ENCODE results near the gene TNFRSF18. TPM values are rescaled to one million over a fixed set of nuclear protein-coding genes. Genes with fewer than 3 reads are reported as not detected.
A peak's percentile ranks its signal among the peaks of the same experiment; 100 is the strongest.

TNFRSF18 gene
- polyA plus RNA-seq, 1 donor (not counting 4 experiments of a cell fraction or from before 2014, with no cell fraction given): 0.21 TPM

GRCh38 chr1:1206966-1207531 is 657 bp upstream of the TNFRSF18 start:
- no peak for DNase-seq (ENCODE audit: low read depth, low spot score)
- TF ChIP-seq CTCF (optimal IDR thresholded peaks at IDR 0.05 in 1 of 3, IDR thresholded peaks at IDR 0.05 in 1 of 3, conservative IDR thresholded peaks at IDR 0.05 in 1 of 3; ENCODE audit: extremely low read depth in 1 of 3, insufficient read depth in 2 of 3, low read length in 3 of 3) (no peak), EZH2 (IDR thresholded peaks at IDR 0.05; ENCODE audit: low read length) (no peak)
- H3K27me3 ChIP-seq (ENCODE audit: control insufficient read depth, extremely low read depth, insufficient read depth, low read length): peaks cover 40% of the 10 kb centered on the region
- H3K9me3 ChIP-seq (ENCODE audit: control insufficient read depth, low read depth, low read length): no peaks in the 10 kb centered on the region
- H3K4me1 ChIP-seq (ENCODE audit: control insufficient read depth, extremely low read depth, insufficient read depth, low read length): peaks cover 6% of the 10 kb centered on the region
- no peaks in the 10 kb centered on the region for H4K20me1 ChIP-seq (ENCODE audit: control insufficient read depth, extremely low read depth, insufficient read depth, low read length)
- dilution Hi-C loops (cut with MboI; ENCODE audit: extremely low pct_ligation_motif_present, low sequenced_read_pairs): no loop called here
- no peaks in the 10 kb centered on the region for H3K79me2 ChIP-seq (ENCODE audit: control insufficient read depth, insufficient read depth, low read length)
- no peak for FAIRE-seq
- no peaks in the 10 kb centered on the region for H3K9me1 ChIP-seq (ENCODE audit: control insufficient read depth, extremely low read depth, insufficient read depth, low read length)
- no peak overlapping the region for H3K27ac ChIP-seq (ENCODE audit: control insufficient read depth, insufficient read depth, low read length)
- H3K4me3 ChIP-seq (ENCODE audit: control insufficient read depth in 2 of 3, extremely low read depth in 1 of 3, insufficient read depth in 2 of 3, low read depth in 1 of 3, low read length in 3 of 3): no peak overlapping the region
- peak overlapping the region; percentile 66 for H3K4me2 ChIP-seq (ENCODE audit: control insufficient read depth, extremely low read depth, insufficient read depth, low read depth, low read length)
- no peak overlapping the region for H2AFZ ChIP-seq (ENCODE audit: control insufficient read depth, low read length)
- H3K9ac ChIP-seq (ENCODE audit: control insufficient read depth, extremely low read depth, insufficient read depth, low read length): no peak overlapping the region
- H3K36me3 ChIP-seq (ENCODE audit: control insufficient read depth in 2 of 2, extremely low read depth in 1 of 2, insufficient read depth in 2 of 2, low read length in 2 of 2): no peaks in the 10 kb centered on the region

GRCh38 chr1:1205769-1206375 is 520 bp downstream of the TNFRSF18 start:
- Histone ChIP-seq H3K9me1 (ENCODE audit: control insufficient read depth, extremely low read depth, insufficient read depth, low read length) (no peaks in the 10 kb centered on the region), H3K27me3 (ENCODE audit: control insufficient read depth, extremely low read depth, insufficient read depth, low read length) (peaks cover 40% of the 10 kb centered on the region), H3K79me2 (ENCODE audit: control insufficient read depth, insufficient read depth, low read length) (no peaks in the 10 kb centered on the region), H3K36me3 (ENCODE audit: control insufficient read depth in 2 of 2, extremely low read depth in 1 of 2, insufficient read depth in 2 of 2, low read length in 2 of 2) (no peaks in the 10 kb centered on the region), H3K9me3 (ENCODE audit: control insufficient read depth, low read depth, low read length) (no peaks in the 10 kb centered on the region), H3K27ac (ENCODE audit: control insufficient read depth, insufficient read depth, low read length) (no peak overlapping the region), H3K4me3 (ENCODE audit: control insufficient read depth in 2 of 3, extremely low read depth in 1 of 3, insufficient read depth in 2 of 3, low read depth in 1 of 3, low read length in 3 of 3) (no peak overlapping the region), H3K9ac (ENCODE audit: control insufficient read depth, extremely low read depth, insufficient read depth, low read length) (no peak overlapping the region), H2AFZ (ENCODE audit: control insufficient read depth, low read length) (peak overlapping the region; percentile 33), H3K4me1 (ENCODE audit: control insufficient read depth, extremely low read depth, insufficient read depth, low read length) (peaks cover 6% of the 10 kb centered on the region), H4K20me1 (ENCODE audit: control insufficient read depth, extremely low read depth, insufficient read depth, low read length) (no peaks in the 10 kb centered on the region), H3K4me2 (ENCODE audit: control insufficient read depth, extremely low read depth, insufficient read depth, low read depth, low read length) (peak overlapping the region; percentile 66)
- no peak for TF ChIP-seq EZH2 (IDR thresholded peaks at IDR 0.05; ENCODE audit: low read length)
- no peak for TF ChIP-seq CTCF (optimal IDR thresholded peaks at IDR 0.05 in 1 of 3, IDR thresholded peaks at IDR 0.05 in 1 of 3, conservative IDR thresholded peaks at IDR 0.05 in 1 of 3; ENCODE audit: extremely low read depth in 1 of 3, insufficient read depth in 2 of 3, low read length in 3 of 3)
- FAIRE-seq (no peak), DNase-seq (ENCODE audit: low read depth, low spot score) (no peak)
- dilution Hi-C loops (cut with MboI; ENCODE audit: extremely low pct_ligation_motif_present, low sequenced_read_pairs): no loop called here

Measured in keratinocyte (primary cell).